Common myeloid progenitor, CD34-positive (primary cell): ENCODE data around the gene FBXL14.

Experiments
- CTCF ChIA-PET: fragments of 350-600 bp; sonication (Branson Sonifier 250); formaldehyde crosslinking; loops from one replicate; lab custom pipeline; 2021; ENCODE audit warnings: antibody characterized with exemption; lab: Charles Lee
- POLR2A ChIA-PET: fragments of 350-600 bp; sonication (Branson Sonifier 250); formaldehyde crosslinking; loops from one replicate; lab custom pipeline; 2021; ENCODE audit warnings: antibody characterized with exemption; lab: Charles Lee
- DNase-seq, 3 donors: peaks; one replicate each; pipeline versions ENCODE4 v3.0.0 to v3.0.0-alpha.2; 2013
- H3K27ac ChIP-seq, 2 experiments: 1 replicate in 1 of 2; 2 replicates in 1 of 2; pipeline ENCODE4 v1.7.0; 2013; ENCODE audit warnings: inconsistent platforms in 2 of 2, low read length in 2 of 2, mild to moderate bottlenecking in 2 of 2, low read depth in 1 of 2, moderate library complexity in 1 of 2; ENCODE audit not compliant: severe bottlenecking in 2 of 2, insufficient read depth in 1 of 2, poor library complexity in 1 of 2
- H3K27me3 ChIP-seq, 5 experiments: replicated peaks in 2 of 5; 1 replicate in 3 of 5; 2 replicates in 2 of 5; pipeline versions ENCODE4 v1.6.1 to v1.7.0; 2013; ENCODE audit warnings: low read length in 4 of 5, mild to moderate bottlenecking in 2 of 5, moderate library complexity in 2 of 5, inconsistent platforms in 1 of 5; ENCODE audit not compliant: insufficient read depth in 5 of 5, control insufficient read depth in 4 of 5
- H3K36me3 ChIP-seq, 4 experiments: 1 replicate in 2 of 4; 2 replicates in 2 of 4; pipeline versions ENCODE4 v1.6.1 to v1.7.0; 2013; ENCODE audit warnings: low read length in 3 of 4, control low read depth in 1 of 4, mild to moderate bottlenecking in 1 of 4; ENCODE audit not compliant: control insufficient read depth in 4 of 4, insufficient read depth in 4 of 4
- H3K4me1 ChIP-seq, 4 experiments: 1 replicate in 3 of 4; 2 replicates in 1 of 4; pipeline versions ENCODE4 v1.6.1 to v1.7.1; 2013; ENCODE audit warnings: low read length in 3 of 4, mild to moderate bottlenecking in 3 of 4, control low read depth in 1 of 4, inconsistent platforms in 1 of 4, moderate library complexity in 1 of 4; ENCODE audit not compliant: control insufficient read depth in 4 of 4, insufficient read depth in 4 of 4; ENCODE audit errors: control extremely low read depth in 1 of 4
- H3K4me3 ChIP-seq, 7 experiments: 1 replicate in 4 of 7; 2 replicates in 3 of 7; pipeline versions ENCODE4 v1.5.1 to v1.7.0; 2013; ENCODE audit warnings: mild to moderate bottlenecking in 7 of 7, low read length in 6 of 7, moderate library complexity in 6 of 7, inconsistent platforms in 2 of 7, low read depth in 2 of 7, control low read depth in 1 of 7; ENCODE audit not compliant: insufficient read depth in 4 of 7, control insufficient read depth in 1 of 7; ENCODE audit errors: extremely low read depth in 1 of 7
- H3K9me3 ChIP-seq, 5 experiments: 1 replicate in 4 of 5; 2 replicates in 1 of 5; pipeline versions ENCODE4 v1.6.1 to v1.7.1; 2013; ENCODE audit warnings: low read length in 4 of 5, mild to moderate bottlenecking in 2 of 5, inconsistent platforms in 1 of 5, low read depth in 1 of 5, moderate library complexity in 1 of 5; ENCODE audit not compliant: control insufficient read depth in 4 of 5, insufficient read depth in 2 of 5; ENCODE audit errors: control extremely low read depth in 1 of 5
- WGBS: methylation state at CpG from one replicate; pipeline ENCODE4 v1.1.5; 2013; ENCODE audit not compliant: insufficient coverage; 5-methylcytosine and 5-hydroxymethylcytosine counted together

FBXL14 gene

DNA sequence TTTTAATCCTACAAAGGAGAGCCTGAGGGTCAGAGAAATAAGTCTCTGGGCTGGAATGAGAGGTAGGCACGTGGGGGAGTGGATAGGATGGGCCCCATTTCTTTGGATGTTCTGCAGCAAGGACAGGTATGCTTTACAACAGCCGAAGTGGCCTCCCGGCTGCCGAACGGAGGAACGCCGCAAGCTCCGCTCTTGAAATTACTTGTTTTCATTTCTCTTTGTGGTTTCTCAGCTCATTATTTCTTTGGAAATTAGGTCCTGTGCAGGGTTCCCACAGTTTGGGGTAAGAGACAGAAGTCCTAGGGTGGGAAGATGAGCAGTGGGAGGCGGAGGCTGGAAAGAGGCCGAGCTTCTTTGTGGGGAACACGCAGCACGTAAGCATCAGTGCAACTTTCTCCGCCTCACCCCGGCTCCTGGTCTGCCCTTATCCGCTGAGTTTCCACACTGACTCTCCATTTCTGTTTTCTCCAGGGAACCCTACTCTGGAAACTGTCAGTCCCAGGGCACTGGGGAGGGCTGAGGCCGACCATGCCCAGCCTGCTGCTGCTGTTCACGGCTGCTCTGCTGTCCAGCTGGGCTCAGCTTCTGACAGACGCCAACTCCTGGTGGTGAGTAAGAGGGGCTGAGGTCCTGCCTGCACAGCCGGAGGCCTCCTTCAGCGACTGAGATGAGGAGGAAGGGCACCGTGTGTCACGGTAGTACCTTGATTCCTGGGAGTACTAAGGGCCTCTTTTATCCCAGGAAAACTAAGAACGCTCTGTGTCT is 36.6 kb upstream of the FBXL14 start:
- Histone ChIP-seq H3K27ac (no peak overlapping the region), H3K9me3 (no peaks in the 10 kb centered on the region), H3K36me3 (no peaks in the 10 kb centered on the region), H3K4me1 (peaks cover 2 to 22% (median 20%) of the 10 kb centered on the region in 4 experiments), H3K27me3 (peaks cover 2 to 56% (median 30%) of the 10 kb centered on the region in 5 experiments), H3K4me3 (peak overlapping the region in 6 of 7 experiments; percentile 30 to 72 (median 60))
- peak in 2 of 3 donors; percentile 42 to 62 for DNase-seq
- ChIA-PET CTCF (interaction anchor here (0.8 to 10.0 kb wide), 7 partner anchors 18 to 513 kb away, joined by 3 to 160 read pairs (median 10); no protein-coding TSS in a partner anchor), POLR2A (no interaction called here)
- 22% methylated on average over 22 of the region's 23 CpGs for WGBS

DNA sequence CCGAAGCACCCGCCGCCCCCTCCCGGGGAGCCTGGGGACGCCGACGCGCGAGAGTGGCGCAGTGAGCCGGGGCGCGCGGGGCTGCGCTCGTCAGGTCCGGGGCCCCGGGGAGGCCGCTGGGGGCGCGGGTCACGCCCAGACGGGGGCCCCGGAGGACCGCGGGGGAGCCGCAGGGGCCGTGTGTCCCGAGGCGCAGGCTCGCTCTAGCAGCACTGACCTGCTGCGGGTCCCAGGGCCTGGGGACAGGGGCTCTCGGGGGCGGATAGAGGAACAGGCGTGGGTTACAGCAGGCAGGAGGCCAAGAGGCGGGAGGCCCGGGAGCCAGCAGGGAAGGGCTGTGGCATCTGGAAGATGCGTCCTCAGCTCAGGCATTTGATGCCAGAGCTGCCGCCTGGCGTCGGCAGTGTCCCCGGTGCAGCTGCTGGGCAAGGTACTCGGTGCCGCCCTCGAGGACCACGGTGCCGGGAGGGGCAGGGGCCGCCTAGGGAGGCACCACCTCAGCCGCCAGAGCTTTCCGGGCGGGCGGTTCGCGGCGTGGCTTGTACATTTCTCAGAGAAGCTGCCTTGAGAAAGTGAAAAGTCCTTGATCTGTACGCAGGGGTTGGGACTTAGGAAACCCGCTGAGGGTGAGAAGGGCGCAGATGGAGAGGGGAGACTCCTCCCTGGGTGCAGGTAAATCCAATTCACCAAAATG is 35.9 kb upstream of the FBXL14 start:
- Histone ChIP-seq H3K36me3 (no peaks in the 10 kb centered on the region), H3K27me3 (peaks cover 2 to 56% (median 27%) of the 10 kb centered on the region in 5 experiments), H3K4me1 (peaks cover 2 to 22% (median 19%) of the 10 kb centered on the region in 4 experiments), H3K9me3 (no peaks in the 10 kb centered on the region), H3K4me3 (peak overlapping the region; percentile 9 to 72 (median 58)), H3K27ac (no peak overlapping the region)
- CTCF ChIA-PET = interaction anchor here (0.8 to 10.0 kb wide), 7 partner anchors 18 to 512 kb away, joined by 3 to 160 read pairs (median 10); no protein-coding TSS in a partner anchor
- POLR2A ChIA-PET = no interaction called here
- peak in 2 of 3 donors; percentile 43 to 61 for DNase-seq
- under 1% methylated on average over 49 of the region's 58 CpGs for WGBS

DNA sequence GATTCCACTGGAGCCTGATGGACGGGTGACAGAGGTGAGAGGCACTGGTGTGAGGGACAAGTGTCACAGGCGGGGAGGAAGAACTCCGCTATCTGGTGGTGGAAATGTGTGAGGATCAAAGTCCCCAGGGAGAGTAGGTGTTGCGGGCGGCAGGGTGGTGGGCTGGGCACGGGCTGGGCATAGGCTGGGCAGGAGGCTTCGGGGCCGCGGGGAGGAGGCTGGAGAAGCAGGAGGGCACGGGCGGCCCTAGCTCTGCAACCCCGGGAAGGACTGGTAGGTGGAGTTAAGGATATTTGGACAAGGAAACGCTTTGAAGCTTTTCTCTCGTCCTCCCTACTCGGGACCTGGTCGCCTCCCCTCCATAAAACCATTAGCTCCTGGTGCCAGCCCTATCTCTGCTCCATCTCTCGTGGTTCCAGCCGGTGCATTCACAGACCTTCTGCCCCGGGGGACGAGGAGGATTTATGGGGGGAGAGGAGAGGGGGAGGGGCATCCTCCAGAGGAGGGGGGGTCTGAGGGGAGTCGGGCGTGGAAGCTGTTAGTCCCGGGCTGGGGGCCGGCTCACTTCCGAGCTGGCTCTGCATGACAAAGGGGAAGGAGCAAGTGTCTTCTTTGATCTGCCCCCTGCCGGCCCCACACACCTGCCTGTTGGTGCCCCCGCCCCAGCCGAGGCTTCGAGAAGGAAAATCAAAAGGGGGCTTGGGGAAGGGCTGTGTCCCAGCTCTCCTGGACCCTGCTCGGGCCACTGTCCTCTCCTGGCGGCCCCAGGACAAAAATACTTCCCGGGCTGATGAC is 35.2 kb upstream of the FBXL14 start:
- 13% methylated on average over 14 of the region's 32 CpGs for WGBS
- H3K36me3 ChIP-seq = no peaks in the 10 kb centered on the region
- peak overlapping the region; percentile 9 to 72 (median 58) for H3K4me3 ChIP-seq
- DNase-seq = peak in 2 of 3 donors; percentile 50 to 67
- H3K27me3 ChIP-seq = peaks cover 2 to 56% (median 27%) of the 10 kb centered on the region in 5 experiments
- H3K4me1 ChIP-seq = peaks cover 2 to 22% (median 19%) of the 10 kb centered on the region in 4 experiments
- no peak overlapping the region for H3K27ac ChIP-seq
- ChIA-PET CTCF (interaction anchor here (0.6 to 10.0 kb wide), 9 partner anchors 12 to 511 kb away, joined by 3 to 160 read pairs (median 6); no protein-coding TSS in a partner anchor), POLR2A (no interaction called here)
- H3K9me3 ChIP-seq = no peaks in the 10 kb centered on the region

DNA sequence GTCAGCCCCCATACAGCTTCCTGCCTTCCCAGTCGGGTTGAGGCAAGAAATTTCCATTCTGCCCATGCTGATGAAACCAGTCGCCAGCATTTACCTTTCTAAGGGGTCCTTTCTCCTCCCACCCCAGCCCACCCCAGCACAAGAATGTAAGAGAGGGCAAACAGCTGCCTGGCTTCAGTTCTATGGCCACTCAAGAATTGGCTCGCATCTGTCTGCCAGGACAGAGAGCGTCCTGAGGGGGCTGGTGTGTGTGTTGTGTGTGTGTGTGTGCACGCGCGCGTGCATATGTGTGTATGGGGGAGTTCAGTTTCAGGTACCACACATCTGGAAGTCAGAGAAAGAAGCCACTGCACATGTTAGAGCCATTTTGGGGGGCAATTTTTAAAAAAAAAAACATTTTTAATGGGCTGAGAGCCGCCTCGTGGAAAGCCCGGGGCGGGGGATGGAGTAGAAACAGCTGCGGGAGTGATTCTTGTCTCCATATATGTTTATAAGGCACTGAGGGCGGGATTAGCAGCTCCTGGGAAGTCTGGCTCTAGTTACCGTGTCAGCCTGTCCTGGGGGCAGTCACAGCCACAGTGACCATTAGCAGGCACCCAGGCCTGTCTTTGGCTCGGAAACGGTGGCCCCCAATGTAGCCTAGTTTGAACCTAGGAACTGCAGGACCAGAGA is 34.4 kb upstream of the FBXL14 start, which contains the start of gene WNT5B:
TSS of gene WNT5B (plus strand) at position 566 of the 672 bp plus-strand sequence. CDS start 2,124 bp downstream, outside the sequence.
- POLR2A ChIA-PET = no interaction called here
- 82% methylated on average over 14 of the region's 17 CpGs for whole genome bisulfite sequencing
- CTCF ChIA-PET = interaction anchor here (0.6 to 10.0 kb wide), 8 partner anchors 12 to 430 kb away, joined by 3 to 160 read pairs (median 7); no protein-coding TSS in a partner anchor
- H3K27me3 ChIP-seq = peaks cover 2 to 56% (median 27%) of the 10 kb centered on the region in 5 experiments
- no peak within 1 kb of the TSS for H3K27ac ChIP-seq
- no peaks in the 10 kb centered on the region for H3K9me3 ChIP-seq
- peak within 1 kb of the TSS; percentile 9 to 72 (median 58) for H3K4me3 ChIP-seq
- peaks cover 2 to 22% (median 19%) of the 10 kb centered on the region in 4 experiments for H3K4me1 ChIP-seq
- H3K36me3 ChIP-seq = no peaks in the 10 kb centered on the region
- no peak for DNase-seq

DNA sequence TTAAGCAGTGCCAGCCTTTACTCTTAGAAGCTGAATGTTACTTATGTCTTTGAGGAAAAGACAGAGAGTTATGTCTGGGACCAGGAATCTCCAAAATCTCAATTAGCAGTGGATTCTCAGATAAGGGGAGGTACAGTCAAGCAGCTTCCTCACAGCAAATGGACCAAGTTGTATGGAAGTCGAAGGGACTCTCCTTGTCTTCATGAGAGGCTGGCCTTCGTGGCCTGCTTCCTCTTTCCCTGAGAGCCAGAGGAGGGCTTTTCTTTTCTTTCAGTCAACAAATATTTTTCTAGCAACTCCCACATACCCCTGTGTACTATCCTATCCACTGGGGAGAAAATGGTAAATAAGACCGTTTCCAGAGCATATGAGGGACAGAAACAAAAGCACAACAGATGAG is 28.0 kb upstream of the FBXL14 start:
- CTCF ChIA-PET = interaction anchor here (1.0 to 2.4 kb wide), 4 partner anchors 10 to 317 kb away, joined by 3 to 7 read pairs (median 6); no protein-coding TSS in a partner anchor
- peaks cover 8 to 26% (median 14%) of the 10 kb centered on the region in 4 experiments for H3K4me1 ChIP-seq
- 57% methylated on average over 2 of the region's 3 CpGs for WGBS
- no peaks in the 10 kb centered on the region for H3K27me3 ChIP-seq
- no peaks in the 10 kb centered on the region for H3K9me3 ChIP-seq
- DNase-seq = no peak
- no peak overlapping the region for H3K27ac ChIP-seq
- H3K36me3 ChIP-seq = no peaks in the 10 kb centered on the region
- POLR2A ChIA-PET = no interaction called here
- H3K4me3 ChIP-seq = no peak overlapping the region

DNA sequence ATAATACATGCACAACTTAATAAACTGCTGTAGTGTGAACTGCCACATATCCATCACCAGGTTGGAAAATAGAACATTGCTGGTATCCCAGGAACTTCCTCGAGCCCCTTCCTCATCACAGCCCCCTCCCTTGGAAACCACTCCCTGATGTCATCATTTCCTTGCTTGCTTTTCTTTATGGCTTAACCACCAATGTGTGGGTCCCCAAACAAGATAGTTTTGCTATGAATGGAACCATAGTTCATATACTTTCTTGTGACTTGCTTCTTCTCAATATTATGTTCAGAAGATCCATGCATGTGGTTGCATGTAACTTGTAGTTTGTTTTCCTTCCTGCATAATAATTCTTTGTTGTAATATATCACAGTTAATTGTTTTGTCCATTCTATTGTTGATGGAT is 25.7 kb upstream of the FBXL14 start:
- Histone ChIP-seq H3K36me3 (no peaks in the 10 kb centered on the region), H3K27me3 (no peaks in the 10 kb centered on the region), H3K9me3 (no peaks in the 10 kb centered on the region), H3K27ac (no peak overlapping the region), H3K4me1 (peaks cover 14 to 39% (median 25%) of the 10 kb centered on the region in 4 experiments), H3K4me3 (no peak overlapping the region)
- CTCF ChIA-PET = interaction anchor here (1.2 to 2.4 kb wide), 2 partner anchors 15 to 175 kb away, joined by 3 to 7 read pairs; no protein-coding TSS in a partner anchor
- POLR2A ChIA-PET = no interaction called here
- 67% methylated on average over 1 of the region's 1 CpG for WGBS
- no peak for DNase-seq
